ENCODE results near the gene ENHO. TPM values are rescaled to one million over a fixed set of nuclear protein-coding genes. Genes with fewer than 3 reads are reported as not detected.

The ENHO gene
- total and polyA plus RNA-seq, 2 experiments from 2014 or later: 1.5 to 9.4 TPM

- no peak overlapping the region for H3K4me3 ChIP-seq
- H2AFZ ChIP-seq: no peak overlapping the region
- no peaks in the 10 kb centered on the region for H3K9me2 ChIP-seq (replicated peaks; ENCODE audit: insufficient read depth)
- no peaks in the 10 kb centered on the region for H3K36me3 ChIP-seq (replicated peaks; ENCODE audit: insufficient read depth, low read depth)
- 97% methylated on average over 2 of the region's 2 CpGs for WGBS (ENCODE audit: low lambda C conversion rate, missing lambda C conversion rate)
- no peaks in the 10 kb centered on the region for H3K9me3 ChIP-seq (ENCODE audit: low read depth)
- peaks cover 4% of the 10 kb centered on the region for H3K27me3 ChIP-seq
- no peak overlapping the region for H3K4me2 ChIP-seq
- no peaks in the 10 kb centered on the region for H3K4me1 ChIP-seq (ENCODE audit: insufficient read depth)
- no peak for DNase-seq (ENCODE audit: low spot score)
- H3K79me2 ChIP-seq: no peaks in the 10 kb centered on the region
- H3K27ac ChIP-seq: no peak overlapping the region
- TF ChIP-seq EZH2 (IDR thresholded peaks at IDR 0.05; ENCODE audit: borderline replicate concordance) (no peak), EZH2phosphoT487 (IDR thresholded peaks at IDR 0.05; ENCODE audit: low read depth, severe bottlenecking, unreplicated experiment) (no peak)
- TF ChIP-seq, protein P1, sequence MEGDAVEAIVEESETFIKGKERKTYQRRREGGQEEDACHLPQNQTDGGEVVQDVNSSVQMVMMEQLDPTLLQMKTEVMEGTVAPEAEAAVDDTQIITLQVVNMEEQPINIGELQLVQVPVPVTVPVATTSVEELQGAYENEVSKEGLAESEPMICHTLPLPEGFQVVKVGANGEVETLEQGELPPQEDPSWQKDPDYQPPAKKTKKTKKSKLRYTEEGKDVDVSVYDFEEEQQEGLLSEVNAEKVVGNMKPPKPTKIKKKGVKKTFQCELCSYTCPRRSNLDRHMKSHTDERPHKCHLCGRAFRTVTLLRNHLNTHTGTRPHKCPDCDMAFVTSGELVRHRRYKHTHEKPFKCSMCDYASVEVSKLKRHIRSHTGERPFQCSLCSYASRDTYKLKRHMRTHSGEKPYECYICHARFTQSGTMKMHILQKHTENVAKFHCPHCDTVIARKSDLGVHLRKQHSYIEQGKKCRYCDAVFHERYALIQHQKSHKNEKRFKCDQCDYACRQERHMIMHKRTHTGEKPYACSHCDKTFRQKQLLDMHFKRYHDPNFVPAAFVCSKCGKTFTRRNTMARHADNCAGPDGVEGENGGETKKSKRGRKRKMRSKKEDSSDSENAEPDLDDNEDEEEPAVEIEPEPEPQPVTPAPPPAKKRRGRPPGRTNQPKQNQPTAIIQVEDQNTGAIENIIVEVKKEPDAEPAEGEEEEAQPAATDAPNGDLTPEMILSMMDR (IDR thresholded peaks at IDR 0.05; ENCODE audit: poor library complexity): no peak
- H4K20me1 ChIP-seq (ENCODE audit: insufficient read depth, poor library complexity, severe bottlenecking): no peaks in the 10 kb centered on the region
Observed at GRCh38 chr9:34519321-34520020, 3.3 kb downstream of the ENHO start.

DNA sequence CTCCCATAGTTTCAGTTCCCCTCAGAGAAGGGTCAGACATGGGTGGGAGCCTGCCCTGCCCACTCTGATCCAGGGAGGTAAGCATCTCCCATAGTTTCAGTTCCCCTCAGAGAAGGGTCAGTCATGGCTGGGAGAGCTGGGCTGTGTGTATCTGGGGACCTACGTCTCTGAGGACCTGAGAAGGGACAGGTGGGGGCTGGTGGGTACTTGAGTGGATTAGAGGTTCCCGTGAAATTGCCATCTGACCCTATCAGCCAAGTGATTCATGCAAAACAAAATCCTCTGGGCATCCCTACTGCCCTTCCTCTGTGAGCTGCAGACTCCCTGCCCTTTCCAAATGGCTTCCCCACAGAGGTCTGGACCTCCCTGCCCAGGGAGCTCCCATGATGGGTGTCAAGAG lies 3.9 kb downstream of the ENHO start:
- 85% methylated on average over 2 of the region's 2 CpGs for WGBS (ENCODE audit: low lambda C conversion rate, missing lambda C conversion rate)
- H3K9me3 ChIP-seq (ENCODE audit: low read depth): no peaks in the 10 kb centered on the region
- H3K4me1 ChIP-seq (ENCODE audit: insufficient read depth): no peaks in the 10 kb centered on the region
- no peak for DNase-seq (ENCODE audit: low spot score)
- no peak overlapping the region for H3K4me3 ChIP-seq
- H3K36me3 ChIP-seq (replicated peaks; ENCODE audit: insufficient read depth, low read depth): no peaks in the 10 kb centered on the region
- TF ChIP-seq EZH2 (IDR thresholded peaks at IDR 0.05; ENCODE audit: borderline replicate concordance) (no peak), EZH2phosphoT487 (IDR thresholded peaks at IDR 0.05; ENCODE audit: low read depth, severe bottlenecking, unreplicated experiment) (no peak)
- TF ChIP-seq, protein P1 (IDR thresholded peaks at IDR 0.05; ENCODE audit: poor library complexity): no peak
- no peak overlapping the region for H2AFZ ChIP-seq
- H3K79me2 ChIP-seq: no peaks in the 10 kb centered on the region
- no peak overlapping the region for H3K27ac ChIP-seq
- no peaks in the 10 kb centered on the region for H3K9me2 ChIP-seq (replicated peaks; ENCODE audit: insufficient read depth)
- H4K20me1 ChIP-seq (ENCODE audit: insufficient read depth, poor library complexity, severe bottlenecking): no peaks in the 10 kb centered on the region
- H3K4me2 ChIP-seq: no peak overlapping the region
- no peaks in the 10 kb centered on the region for H3K27me3 ChIP-seq

DNA sequence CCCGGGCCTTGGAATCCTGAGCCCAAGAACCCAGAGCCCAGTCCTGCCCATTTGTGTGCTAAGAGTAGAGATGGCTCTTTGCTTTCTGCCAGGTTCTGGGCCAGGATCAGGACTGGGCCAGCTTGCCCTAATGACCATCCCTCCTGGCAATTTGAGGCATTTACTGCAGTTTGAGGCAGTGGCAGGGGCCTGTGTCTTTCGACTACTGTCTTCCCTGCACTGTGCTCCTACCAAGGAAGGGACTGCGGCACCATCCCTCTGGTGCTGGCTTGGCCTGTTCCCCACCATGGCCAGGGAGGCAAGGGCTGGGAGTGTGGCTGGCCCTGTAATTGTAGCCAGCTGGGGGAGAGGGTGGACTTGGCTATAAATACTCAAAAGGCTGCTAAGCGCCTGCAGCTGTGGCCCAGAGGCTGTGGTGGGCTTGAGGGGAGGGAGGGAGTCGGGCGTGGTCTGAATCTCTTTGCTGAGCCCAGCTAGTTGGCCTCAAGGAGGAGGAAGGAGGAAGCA lies 4.6 kb downstream of the ENHO start:
- H3K79me2 ChIP-seq: no peaks in the 10 kb centered on the region
- H4K20me1 ChIP-seq (ENCODE audit: insufficient read depth, poor library complexity, severe bottlenecking): no peaks in the 10 kb centered on the region
- H3K27me3 ChIP-seq: no peaks in the 10 kb centered on the region
- 75% methylated on average over 5 of the region's 6 CpGs for WGBS (ENCODE audit: low lambda C conversion rate, missing lambda C conversion rate)
- no peaks in the 10 kb centered on the region for H3K9me3 ChIP-seq (ENCODE audit: low read depth)
- H3K4me2 ChIP-seq: no peak overlapping the region
- peaks cover 5% of the 10 kb centered on the region for H3K4me1 ChIP-seq (ENCODE audit: insufficient read depth)
- no peaks in the 10 kb centered on the region for H3K36me3 ChIP-seq (replicated peaks; ENCODE audit: insufficient read depth, low read depth)
- DNase-seq (ENCODE audit: low spot score): no peak
- H3K9me2 ChIP-seq (replicated peaks; ENCODE audit: insufficient read depth): no peaks in the 10 kb centered on the region
- no peak overlapping the region for H3K4me3 ChIP-seq
- no peak overlapping the region for H3K27ac ChIP-seq
- TF ChIP-seq EZH2phosphoT487 (IDR thresholded peaks at IDR 0.05; ENCODE audit: low read depth, severe bottlenecking, unreplicated experiment): no peak
- TF ChIP-seq, protein P1 (IDR thresholded peaks at IDR 0.05; ENCODE audit: poor library complexity): no peak
- no peak for TF ChIP-seq EZH2 (IDR thresholded peaks at IDR 0.05; ENCODE audit: borderline replicate concordance)
- H2AFZ ChIP-seq: no peak overlapping the region
